ENCODE results near the gene VPS26A. TPM values are rescaled to one million over a fixed set of nuclear protein-coding genes. Genes with fewer than 3 reads are reported as not detected.
"Not testable (repeated sequence)": the region's sequence is repeated elsewhere in the genome, so short reads cannot be mapped to it uniquely, and the experiment has no call there.

VPS26A gene
- polyA plus RNA-seq, 6 donors from 2014 or later: 23.1 to 32.8 (median 31.5) TPM

GRCh38 chr10:69123306-69123746, 652 bp upstream of the VPS26A start:
- ATAC-seq (ENCODE audit: low read depth in 2 of 2) (peak; percentile 18 to 22), DNase-seq (no peak)
- Mint-ChIP-seq H3K4me1 (peaks cover 12 to 25% (median 12%) of the 10 kb centered on the region in 3 donors), H3K36me3 (no peaks in the 10 kb centered on the region), H3K4me3 (peak overlapping the region; percentile 86 to 97 (median 94)), H3K27ac (peak overlapping the region; percentile 94 to 99 (median 98)), H3K27me3 (no peaks in the 10 kb centered on the region), H3K9me3 (no peaks in the 10 kb centered on the region)

- Mint-ChIP-seq H3K4me3 (peak overlapping the region; percentile 86 to 97 (median 95)), H3K9me3 (no peaks in the 10 kb centered on the region), H3K27me3 (no peaks in the 10 kb centered on the region), H3K27ac (peak overlapping the region; percentile 81 to 98 (median 96)), H3K36me3 (no peaks in the 10 kb centered on the region), H3K4me1 (peaks cover 17 to 30% (median 22%) of the 10 kb centered on the region in 3 donors)
- peak; percentile 5 to 12 for ATAC-seq (ENCODE audit: low read depth in 2 of 2)
- peak; percentile 44 for DNase-seq
Observed at GRCh38 chr10:69124563-69125268, 738 bp downstream of the VPS26A start.

GRCh38 chr10:69125554-69125953, 1.6 kb downstream of the VPS26A start:
- Mint-ChIP-seq H3K27me3 (no peaks in the 10 kb centered on the region), H3K36me3 (no peaks in the 10 kb centered on the region), H3K4me3 (peak overlapping the region in 5 of 8 donors; percentile 86 to 97 (median 95)), H3K9me3 (no peaks in the 10 kb centered on the region), H3K4me1 (peaks cover 24 to 30% (median 30%) of the 10 kb centered on the region in 3 donors), H3K27ac (peak overlapping the region in 2 of 6 donors; percentile 94 to 96)
- ATAC-seq (ENCODE audit: low read depth in 2 of 2) (no peak), DNase-seq (no peak)

GRCh38 chr10:69130251-69130650, 6.3 kb downstream of the VPS26A start:
- no peak for DNase-seq
- Mint-ChIP-seq H3K4me1 (peaks cover 21 to 30% (median 24%) of the 10 kb centered on the region in 3 donors), H3K27ac (peak overlapping the region in 2 of 6 donors; percentile 7 to 35)

DNA sequence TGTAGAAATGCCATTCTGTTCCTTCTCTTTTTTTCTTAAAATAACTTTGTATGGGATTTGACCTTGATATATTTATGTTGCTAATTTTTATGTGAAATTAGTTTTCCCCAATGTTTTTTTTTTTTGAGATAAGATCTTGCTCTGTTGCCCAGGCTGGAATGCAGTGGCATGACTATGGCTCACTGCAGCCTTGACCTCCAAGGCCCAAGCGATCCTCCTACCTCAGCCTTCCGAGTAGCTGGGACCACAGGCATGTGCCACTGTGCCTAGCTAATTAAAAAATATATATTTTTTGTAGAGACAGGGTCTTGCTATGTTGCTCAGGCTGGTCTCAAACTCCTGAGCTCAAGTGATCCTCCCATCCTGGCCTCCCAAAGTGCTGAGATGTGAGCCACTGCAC, 16.0 kb downstream of the VPS26A start:
- DNase-seq (no peak), ATAC-seq (ENCODE audit: low read depth in 2 of 2) (no peak)
- no peaks in the 10 kb centered on the region for H3K9me3 Mint-ChIP-seq
- no peaks in the 10 kb centered on the region for H3K27me3 Mint-ChIP-seq
- H3K27ac Mint-ChIP-seq: no peak overlapping the region
- H3K4me1 Mint-ChIP-seq: peaks cover 18 to 38% (median 18%) of the 10 kb centered on the region in 3 donors
- peaks cover 0 to 4% of the 10 kb centered on the region in 2 donors for H3K36me3 Mint-ChIP-seq
- H3K4me3 Mint-ChIP-seq: peak overlapping the region in 1 of 8 donors; percentile 52

More at GRCh38 chr10:69130251-69130650, 6.3 kb downstream of the VPS26A start:
- ATAC-seq (ENCODE audit: low read depth in 2 of 2): no peak
- Mint-ChIP-seq H3K36me3 (peaks cover 0 to 13% of the 10 kb centered on the region in 2 donors), H3K27me3 (no peaks in the 10 kb centered on the region), H3K9me3 (no peaks in the 10 kb centered on the region), H3K4me3 (no peak overlapping the region)

DNA sequence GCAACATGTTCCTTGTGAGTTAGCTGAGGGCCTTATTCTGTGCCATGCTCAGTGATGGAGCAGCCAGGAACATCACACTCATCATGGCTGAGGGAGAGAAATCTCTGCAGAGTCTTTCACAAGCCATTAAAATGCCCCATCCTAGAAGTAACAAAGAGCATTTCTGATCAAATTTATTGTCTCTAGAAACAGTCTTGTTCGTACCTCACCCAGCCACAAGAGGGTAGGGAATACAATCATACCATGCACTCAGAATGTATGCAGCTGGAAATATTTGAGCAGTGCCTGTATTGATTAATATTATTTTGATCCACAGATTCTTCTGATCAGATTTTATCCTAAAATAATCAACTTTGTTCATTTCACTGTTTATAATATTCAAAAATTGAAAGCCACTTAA, 17.3 kb downstream of the VPS26A start:
- H3K27ac Mint-ChIP-seq: peak overlapping the region in 1 of 6 donors; percentile 7
- H3K36me3 Mint-ChIP-seq: no peaks in the 10 kb centered on the region
- H3K4me3 Mint-ChIP-seq: no peak overlapping the region
- no peak for DNase-seq
- no peaks in the 10 kb centered on the region for H3K9me3 Mint-ChIP-seq
- peaks cover 18 to 39% (median 18%) of the 10 kb centered on the region in 3 donors for H3K4me1 Mint-ChIP-seq
- no peak for ATAC-seq (ENCODE audit: low read depth in 2 of 2)
- H3K27me3 Mint-ChIP-seq: no peaks in the 10 kb centered on the region

DNA sequence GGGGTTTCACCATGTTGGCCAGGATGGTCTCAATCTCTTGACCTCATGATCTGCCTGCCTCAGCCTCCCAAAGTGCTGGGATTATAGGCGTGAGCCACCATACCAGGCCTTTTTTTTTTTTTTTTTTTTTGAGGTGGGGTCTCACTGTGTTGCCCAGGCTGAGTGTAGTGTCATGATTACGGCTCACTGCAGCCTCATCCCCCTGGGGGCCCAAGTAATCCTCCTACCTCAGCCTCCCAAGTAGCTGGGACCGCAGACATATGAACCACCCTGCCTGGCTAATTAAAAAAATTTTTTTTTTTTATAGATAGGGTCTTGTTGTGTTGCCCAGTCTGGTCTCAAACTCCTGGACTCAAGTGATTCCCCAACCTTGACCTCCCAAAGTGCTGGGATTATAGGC, 18.1 kb downstream of the VPS26A start:
- Mint-ChIP-seq H3K27ac (peak overlapping the region in 1 of 6 donors; percentile 78), H3K4me1 (peaks cover 22 to 45% (median 22%) of the 10 kb centered on the region in 3 donors)
- DNase-seq; ATAC-seq (ENCODE audit: low read depth in 2 of 2); H3K4me3 Mint-ChIP-seq; H3K36me3 Mint-ChIP-seq; H3K27me3 Mint-ChIP-seq; H3K9me3 Mint-ChIP-seq: not testable (repeated sequence)

DNA sequence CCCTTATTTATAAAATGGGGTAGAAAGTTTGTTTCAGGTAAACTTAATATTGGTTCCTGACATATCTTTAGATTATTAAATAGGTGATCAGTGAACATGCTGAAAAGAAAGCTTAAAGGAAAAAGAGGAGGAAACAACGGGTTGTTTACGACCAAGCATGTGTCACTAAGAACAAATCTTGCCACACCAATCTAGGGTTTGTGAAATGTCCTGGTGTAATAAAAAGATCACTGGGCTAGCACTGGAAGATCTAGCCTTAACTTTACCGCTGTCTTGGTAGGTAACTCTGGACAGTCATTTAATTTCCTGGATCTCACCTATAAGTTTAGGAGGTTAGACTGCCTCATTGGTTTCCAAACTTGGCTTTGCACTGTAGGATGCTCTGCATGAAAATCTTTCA, 19.0 kb downstream of the VPS26A start:
- Mint-ChIP-seq H3K27ac (no peak overlapping the region), H3K9me3 (no peaks in the 10 kb centered on the region), H3K4me3 (no peak overlapping the region), H3K36me3 (no peaks in the 10 kb centered on the region), H3K4me1 (peaks cover 22 to 45% (median 24%) of the 10 kb centered on the region in 3 donors), H3K27me3 (no peaks in the 10 kb centered on the region)
- DNase-seq (no peak), ATAC-seq (ENCODE audit: low read depth in 2 of 2) (no peak)

DNA sequence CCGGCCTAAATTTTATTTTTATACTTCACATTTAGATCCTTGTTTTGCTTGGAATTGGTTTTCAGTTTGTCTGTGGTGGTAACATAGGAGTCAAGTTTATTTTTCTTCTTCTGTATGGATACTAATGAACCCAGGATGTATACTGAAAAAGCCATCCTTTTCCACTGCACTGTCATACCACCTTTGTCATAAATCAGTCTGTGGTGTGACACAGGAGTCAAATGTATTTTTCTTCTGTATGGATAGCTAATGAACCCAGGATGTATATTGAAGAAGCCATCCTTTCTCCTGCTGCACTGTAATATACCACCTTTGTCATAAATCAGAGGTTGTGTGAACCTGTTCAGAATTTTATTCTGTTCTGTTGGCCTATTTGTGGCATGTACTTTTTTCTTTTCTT, 21.4 kb downstream of the VPS26A start:
- H3K4me3 Mint-ChIP-seq: no peak overlapping the region
- no peaks in the 10 kb centered on the region for H3K27me3 Mint-ChIP-seq
- H3K9me3 Mint-ChIP-seq: no peaks in the 10 kb centered on the region
- no peaks in the 10 kb centered on the region for H3K36me3 Mint-ChIP-seq
- H3K27ac Mint-ChIP-seq: no peak overlapping the region
- DNase-seq (no peak), ATAC-seq (ENCODE audit: low read depth in 2 of 2) (no peak)
- peaks cover 20 to 34% (median 26%) of the 10 kb centered on the region in 3 donors for H3K4me1 Mint-ChIP-seq

GRCh38 chr10:69145864-69146263, 21.9 kb downstream of the VPS26A start:
- no peak overlapping the region for H3K27ac Mint-ChIP-seq
- no peak for DNase-seq
- no peaks in the 10 kb centered on the region for H3K27me3 Mint-ChIP-seq
- no peaks in the 10 kb centered on the region for H3K9me3 Mint-ChIP-seq
- H3K36me3 Mint-ChIP-seq: no peaks in the 10 kb centered on the region
- peaks cover 19 to 31% (median 29%) of the 10 kb centered on the region in 3 donors for H3K4me1 Mint-ChIP-seq
- no peak overlapping the region for H3K4me3 Mint-ChIP-seq
- no peak for ATAC-seq (ENCODE audit: low read depth in 2 of 2)

DNA sequence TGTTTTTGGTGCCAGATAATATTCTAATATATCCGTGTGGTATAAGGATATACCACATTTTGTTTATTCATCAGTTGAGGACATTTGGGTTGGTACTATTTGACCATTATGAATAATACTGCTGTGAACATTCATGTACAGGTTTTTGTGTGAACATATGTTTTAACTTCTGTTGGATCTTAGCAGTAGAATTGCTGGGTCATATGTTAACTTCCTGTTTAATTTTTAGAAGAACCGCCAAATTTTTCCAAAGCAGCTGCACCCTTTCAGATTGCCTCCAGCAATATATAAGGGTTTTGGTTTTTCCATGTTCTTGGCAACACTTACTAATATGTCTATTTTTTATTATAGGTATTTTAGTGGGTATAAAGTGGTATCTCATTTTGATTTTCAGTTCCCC, 22.8 kb downstream of the VPS26A start:
- H3K4me1 Mint-ChIP-seq: peaks cover 17 to 31% (median 25%) of the 10 kb centered on the region in 3 donors
- H3K36me3 Mint-ChIP-seq: no peaks in the 10 kb centered on the region
- no peak overlapping the region for H3K4me3 Mint-ChIP-seq
- ATAC-seq (ENCODE audit: low read depth in 2 of 2): no peak
- no peak for DNase-seq
- no peaks in the 10 kb centered on the region for H3K27me3 Mint-ChIP-seq
- peak overlapping the region in 3 of 6 donors; percentile 8 to 35 (median 33) for H3K27ac Mint-ChIP-seq
- H3K9me3 Mint-ChIP-seq: no peaks in the 10 kb centered on the region

DNA sequence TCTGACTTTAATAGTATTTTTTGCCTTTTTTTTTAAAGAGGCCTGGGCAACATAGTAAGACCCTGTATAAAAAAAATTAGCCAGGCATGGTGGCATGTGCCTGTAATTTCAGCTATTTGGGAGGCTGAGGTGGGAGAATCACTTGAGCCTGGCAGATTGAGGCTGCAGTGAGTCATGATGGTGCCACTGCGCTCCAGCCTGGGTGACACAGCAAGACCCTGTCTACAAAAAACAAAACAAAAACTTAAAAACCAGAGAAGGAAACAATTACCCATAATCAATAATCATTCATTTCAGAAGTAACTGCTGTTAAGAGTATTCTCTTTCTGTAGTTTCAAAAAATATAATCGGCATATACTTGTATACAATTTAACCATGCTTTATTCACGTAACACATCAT, 28.0 kb downstream of the VPS26A start:
- no peak for DNase-seq
- no peak overlapping the region for H3K4me3 Mint-ChIP-seq
- H3K27me3 Mint-ChIP-seq: no peaks in the 10 kb centered on the region
- H3K9me3 Mint-ChIP-seq: no peaks in the 10 kb centered on the region
- no peaks in the 10 kb centered on the region for H3K36me3 Mint-ChIP-seq
- H3K27ac Mint-ChIP-seq: no peak overlapping the region
- no peak for ATAC-seq (ENCODE audit: low read depth in 2 of 2)
- peaks cover 9 to 19% (median 10%) of the 10 kb centered on the region in 3 donors for H3K4me1 Mint-ChIP-seq

DNA sequence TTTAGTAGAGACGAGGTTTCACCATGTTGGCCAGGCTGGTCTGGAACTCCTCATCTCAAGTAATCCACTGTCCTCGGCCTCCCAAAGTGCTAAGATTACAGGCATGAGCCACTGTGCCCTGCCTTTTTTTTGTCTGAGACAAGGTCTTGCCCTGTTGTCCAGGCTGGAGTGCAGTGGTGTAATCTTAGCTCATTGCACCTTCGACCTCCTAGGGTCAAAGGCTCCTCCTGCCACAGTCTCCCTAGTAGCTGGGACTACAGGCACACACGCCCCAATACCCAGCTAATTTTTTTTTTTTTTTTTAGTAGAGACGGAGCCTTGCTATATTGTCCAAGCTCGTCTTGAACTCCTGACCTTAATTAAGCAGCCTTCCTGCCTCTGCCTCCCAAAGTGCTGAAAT, 29.2 kb downstream of the VPS26A start:
- H3K27me3 Mint-ChIP-seq: no peaks in the 10 kb centered on the region
- ATAC-seq (ENCODE audit: low read depth in 2 of 2) (no peak), DNase-seq (no peak)
- H3K4me3 Mint-ChIP-seq: no peak overlapping the region
- peaks cover 0 to 3% of the 10 kb centered on the region in 2 donors for H3K36me3 Mint-ChIP-seq
- peaks cover 9 to 14% (median 10%) of the 10 kb centered on the region in 3 donors for H3K4me1 Mint-ChIP-seq
- no peak overlapping the region for H3K27ac Mint-ChIP-seq
- H3K9me3 Mint-ChIP-seq: no peaks in the 10 kb centered on the region

DNA sequence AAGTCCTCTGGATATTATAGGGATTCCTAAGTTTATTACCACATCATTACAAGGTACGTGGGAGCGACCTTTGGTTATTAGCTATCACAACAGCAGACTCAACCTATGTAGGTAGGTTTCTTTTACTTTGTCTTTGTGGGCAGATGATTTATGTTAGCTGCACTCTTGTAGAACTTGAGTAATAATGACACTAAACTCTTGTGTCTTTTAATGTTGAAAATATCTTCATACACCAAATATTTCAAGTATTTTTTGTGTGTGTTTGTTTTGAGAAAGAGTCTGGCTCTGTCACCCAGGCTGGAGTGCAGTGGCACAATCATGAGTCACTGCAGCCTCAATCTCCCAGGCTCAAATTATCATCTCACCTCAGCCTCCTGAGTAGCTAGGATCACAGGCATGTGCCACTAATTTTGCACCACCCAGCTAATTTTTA, 36.8 kb downstream of the VPS26A start:
- no peak overlapping the region for H3K4me3 Mint-ChIP-seq
- H3K36me3 Mint-ChIP-seq: peaks cover 0 to 7% of the 10 kb centered on the region in 2 donors
- H3K27ac Mint-ChIP-seq: peak overlapping the region in 1 of 6 donors; percentile 4
- no peaks in the 10 kb centered on the region for H3K27me3 Mint-ChIP-seq
- peaks cover 0 to 4% (median 0%) of the 10 kb centered on the region in 3 donors for H3K4me1 Mint-ChIP-seq
- H3K9me3 Mint-ChIP-seq: no peaks in the 10 kb centered on the region
- DNase-seq (no peak), ATAC-seq (ENCODE audit: low read depth in 2 of 2) (no peak)

Data from naive B cell (primary cell).